ENCODE measurements around the gene PRDM15. TPM values are rescaled to one million over a fixed set of nuclear protein-coding genes. Genes with fewer than 3 reads are reported as not detected.

PRDM15 gene
- total RNA-seq, 1 donor from 2014 or later = 4.9 TPM

- TF ChIP-seq, protein P1, sequence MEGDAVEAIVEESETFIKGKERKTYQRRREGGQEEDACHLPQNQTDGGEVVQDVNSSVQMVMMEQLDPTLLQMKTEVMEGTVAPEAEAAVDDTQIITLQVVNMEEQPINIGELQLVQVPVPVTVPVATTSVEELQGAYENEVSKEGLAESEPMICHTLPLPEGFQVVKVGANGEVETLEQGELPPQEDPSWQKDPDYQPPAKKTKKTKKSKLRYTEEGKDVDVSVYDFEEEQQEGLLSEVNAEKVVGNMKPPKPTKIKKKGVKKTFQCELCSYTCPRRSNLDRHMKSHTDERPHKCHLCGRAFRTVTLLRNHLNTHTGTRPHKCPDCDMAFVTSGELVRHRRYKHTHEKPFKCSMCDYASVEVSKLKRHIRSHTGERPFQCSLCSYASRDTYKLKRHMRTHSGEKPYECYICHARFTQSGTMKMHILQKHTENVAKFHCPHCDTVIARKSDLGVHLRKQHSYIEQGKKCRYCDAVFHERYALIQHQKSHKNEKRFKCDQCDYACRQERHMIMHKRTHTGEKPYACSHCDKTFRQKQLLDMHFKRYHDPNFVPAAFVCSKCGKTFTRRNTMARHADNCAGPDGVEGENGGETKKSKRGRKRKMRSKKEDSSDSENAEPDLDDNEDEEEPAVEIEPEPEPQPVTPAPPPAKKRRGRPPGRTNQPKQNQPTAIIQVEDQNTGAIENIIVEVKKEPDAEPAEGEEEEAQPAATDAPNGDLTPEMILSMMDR (conservative IDR thresholded peaks at IDR 0.05; ENCODE audit: low read depth, low read length) = no peak
- no peak overlapping the region for H3K4me3 ChIP-seq (ENCODE audit: low read depth, low read length)
- DNase-seq (ENCODE audit: low read depth) = no peak
Measured at GRCh38 chr21:41828884-41829360, 50.2 kb downstream of the PRDM15 start.

DNA sequence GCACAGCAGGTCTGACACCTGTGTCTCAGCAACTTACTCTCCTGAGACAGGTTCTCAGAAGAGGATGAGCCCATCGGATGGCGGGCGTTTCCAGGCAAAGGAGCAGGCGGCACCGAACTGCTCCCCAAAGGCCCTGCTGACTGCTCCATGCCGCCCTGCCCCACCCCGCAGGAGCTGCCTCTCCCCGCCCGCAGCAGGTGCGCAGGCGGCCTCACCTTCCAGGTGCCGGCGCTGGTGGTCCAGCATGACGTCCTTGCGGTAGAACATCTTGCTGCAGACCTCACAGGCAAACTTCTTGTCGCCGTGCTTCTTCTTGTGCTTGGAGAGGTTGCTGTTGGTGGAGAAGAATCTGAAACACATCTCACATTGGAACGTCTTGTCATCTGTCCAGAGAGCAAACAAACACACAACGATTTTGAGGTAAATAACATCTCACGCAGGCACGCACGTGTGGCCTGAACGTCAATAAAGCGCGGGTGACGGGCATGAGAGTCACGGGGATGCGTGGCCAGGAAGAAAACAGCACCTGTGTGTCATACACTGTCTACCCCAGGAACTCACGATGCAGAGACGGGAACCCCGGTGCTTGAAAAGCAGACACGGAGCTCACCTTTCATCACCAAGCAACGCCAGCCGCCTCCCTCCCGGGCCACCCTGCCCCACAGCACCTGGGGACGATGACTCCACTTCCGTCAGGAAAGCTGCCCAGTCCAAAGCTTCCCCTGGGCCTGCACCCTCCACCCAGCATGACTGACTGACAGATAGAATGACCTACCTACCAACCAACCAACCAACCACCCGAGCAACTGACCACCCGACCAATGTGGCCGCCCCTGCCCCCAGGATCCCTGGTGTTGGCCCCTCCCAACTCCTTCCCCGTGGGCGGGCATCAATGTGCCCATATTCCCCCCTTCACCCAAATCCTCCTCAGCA, 50.9 kb downstream of the PRDM15 start:
- TF ChIP-seq, protein P1 (conservative IDR thresholded peaks at IDR 0.05; ENCODE audit: low read depth, low read length) = no peak
- H3K4me3 ChIP-seq (ENCODE audit: low read depth, low read length) = no peak overlapping the region
- DNase-seq (ENCODE audit: low read depth) = no peak

DNA sequence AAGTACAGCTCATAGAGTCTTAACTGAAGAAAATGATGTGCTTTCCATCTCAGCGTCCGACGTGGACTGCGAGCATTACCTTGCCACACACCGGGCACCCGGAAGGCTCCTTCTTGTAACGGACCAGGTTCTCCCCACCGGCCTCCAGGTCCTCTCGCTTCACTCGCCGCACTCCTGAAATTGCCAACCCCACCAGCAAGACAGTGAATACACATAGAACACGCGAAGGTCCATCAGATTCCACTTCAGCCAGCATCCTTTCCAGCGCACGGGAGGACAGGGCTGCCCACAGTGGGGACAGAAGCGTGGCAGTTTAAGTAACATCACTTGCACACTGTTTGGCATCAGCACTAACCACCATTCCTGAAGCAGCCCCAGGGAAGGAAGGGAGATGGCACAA, 53.3 kb downstream of the PRDM15 start:
- TF ChIP-seq, protein P1 (conservative IDR thresholded peaks at IDR 0.05; ENCODE audit: low read depth, low read length) = no peak
- no peak for DNase-seq (ENCODE audit: low read depth)
- H3K4me3 ChIP-seq (ENCODE audit: low read depth, low read length) = no peak overlapping the region

GRCh38 chr21:41825216-41825615, 53.9 kb downstream of the PRDM15 start:
- no peak for DNase-seq (ENCODE audit: low read depth)
- no peak overlapping the region for H3K4me3 ChIP-seq (ENCODE audit: low read depth, low read length)
- TF ChIP-seq, protein P1 (conservative IDR thresholded peaks at IDR 0.05; ENCODE audit: low read depth, low read length) = no peak

- no peak overlapping the region for H3K4me3 ChIP-seq (ENCODE audit: low read depth, low read length)
- no peak for DNase-seq (ENCODE audit: low read depth)
- TF ChIP-seq, protein P1 (conservative IDR thresholded peaks at IDR 0.05; ENCODE audit: low read depth, low read length) = no peak
Measured at GRCh38 chr21:41824466-41825207, 54.5 kb downstream of the PRDM15 start.

- DNase-seq (ENCODE audit: low read depth) = no peak
- H3K4me3 ChIP-seq (ENCODE audit: low read depth, low read length) = no peak overlapping the region
- TF ChIP-seq, protein P1 (conservative IDR thresholded peaks at IDR 0.05; ENCODE audit: low read depth, low read length) = no peak
Measured at GRCh38 chr21:41823906-41824305, 55.2 kb downstream of the PRDM15 start.
